ENCODE measurements around the gene CDC37L1.

Gene CDC37L1

GRCh38 chr9:4700091-4700490 is 20.7 kb downstream of the CDC37L1 start:
- H3K4me3 ChIP-seq (ENCODE audit: low read depth, low read length) = no peak overlapping the region
- no peak for TF ChIP-seq CTCF (IDR thresholded peaks at IDR 0.05; ENCODE audit: insufficient read depth, low read length, missing control alignments)
- CTCF ChIA-PET = no interaction called here
- POLR2A ChIA-PET = no interaction called here
- no peak for DNase-seq (ENCODE audit: low read depth, low spot score)

DNA sequence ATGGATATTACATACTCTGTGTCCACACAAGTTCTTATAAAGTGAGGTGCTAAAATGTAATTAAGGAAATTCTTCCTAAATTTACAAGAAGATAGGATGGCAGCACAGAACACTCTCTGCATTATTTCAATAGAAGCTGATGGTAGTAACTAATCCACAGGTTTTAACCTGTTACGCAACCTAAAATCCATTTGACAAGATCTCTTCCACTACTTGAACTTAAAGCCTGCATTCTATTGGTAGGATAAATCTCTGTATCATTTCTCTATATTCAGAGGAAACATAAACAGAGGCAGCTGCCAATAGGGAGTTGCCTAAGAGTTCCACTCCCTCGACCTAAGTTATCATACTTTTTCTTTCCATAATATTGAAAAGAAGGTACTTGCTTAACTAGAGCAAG is 21.6 kb downstream of the CDC37L1 start:
- no peak for DNase-seq (ENCODE audit: low read depth, low spot score)
- no peak overlapping the region for H3K4me3 ChIP-seq (ENCODE audit: low read depth, low read length)
- CTCF ChIA-PET = no interaction called here
- TF ChIP-seq CTCF (IDR thresholded peaks at IDR 0.05; ENCODE audit: insufficient read depth, low read length, missing control alignments) = no peak
- POLR2A ChIA-PET = no interaction called here

GRCh38 chr9:4701526-4701925 is 22.2 kb downstream of the CDC37L1 start:
- no peak for DNase-seq (ENCODE audit: low read depth, low spot score)
- no peak overlapping the region for H3K4me3 ChIP-seq (ENCODE audit: low read depth, low read length)
- no peak for TF ChIP-seq CTCF (IDR thresholded peaks at IDR 0.05; ENCODE audit: insufficient read depth, low read length, missing control alignments)
- POLR2A ChIA-PET = no interaction called here
- CTCF ChIA-PET = interaction anchor here (0.7 kb wide), 1 partner anchor 53 kb away, joined by 3 read pairs; no protein-coding TSS in a partner anchor

GRCh38 chr9:4704129-4704528 is 24.8 kb downstream of the CDC37L1 start:
- POLR2A ChIA-PET = no interaction called here
- CTCF ChIA-PET = no interaction called here

GRCh38 chr9:4706021-4706420 is 26.7 kb downstream of the CDC37L1 start:
- CTCF ChIA-PET = no interaction called here
- POLR2A ChIA-PET = no interaction called here
- no peak overlapping the region for H3K4me3 ChIP-seq (ENCODE audit: low read depth, low read length)
- DNase-seq (ENCODE audit: low read depth, low spot score) = no peak
- no peak for TF ChIP-seq CTCF (IDR thresholded peaks at IDR 0.05; ENCODE audit: insufficient read depth, low read length, missing control alignments)

More at GRCh38 chr9:4704129-4704528, 24.8 kb downstream of the CDC37L1 start:
- DNase-seq (ENCODE audit: low read depth, low spot score) = no peak
- H3K4me3 ChIP-seq (ENCODE audit: low read depth, low read length) = no peak overlapping the region
- no peak for TF ChIP-seq CTCF (IDR thresholded peaks at IDR 0.05; ENCODE audit: insufficient read depth, low read length, missing control alignments)

DNA sequence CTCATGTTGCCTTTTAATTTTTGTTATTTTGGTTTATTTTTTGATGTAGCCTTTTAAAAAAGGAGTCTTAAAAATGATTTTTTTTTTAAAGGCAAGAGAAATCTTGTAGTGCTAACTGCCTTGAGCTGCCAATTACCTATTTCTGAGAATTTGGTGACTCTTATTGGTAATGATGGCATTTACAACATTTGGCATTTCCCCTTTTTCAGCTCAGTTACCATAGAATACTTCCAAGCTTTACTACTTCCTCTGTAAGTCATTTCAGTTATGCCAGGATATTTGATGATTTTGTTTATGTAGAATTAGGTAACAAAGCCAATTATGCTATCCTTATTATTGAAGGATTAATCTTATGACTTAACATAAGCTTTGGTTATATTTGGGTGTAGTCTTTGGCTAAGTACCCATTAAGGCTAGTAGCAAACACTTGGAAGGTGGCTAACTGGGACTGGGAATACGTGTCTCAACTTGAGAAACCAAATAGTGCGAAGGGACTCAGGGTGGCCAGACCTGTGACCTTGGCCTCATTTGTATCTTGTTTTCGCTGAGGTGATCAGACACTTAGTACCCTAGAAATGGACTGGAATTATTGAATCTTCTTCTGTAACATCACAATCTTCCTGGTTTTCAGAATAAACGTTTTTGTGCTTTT is 27.7 kb downstream of the CDC37L1 start:
- no peak overlapping the region for H3K4me3 ChIP-seq (ENCODE audit: low read depth, low read length)
- ChIA-PET POLR2A (no interaction called here), CTCF (interaction anchor here (1.3 kb wide), 1 partner anchor 324 kb away, joined by 5 read pairs; no protein-coding TSS in a partner anchor)
- DNase-seq (ENCODE audit: low read depth, low spot score) = no peak
- no peak for TF ChIP-seq CTCF (IDR thresholded peaks at IDR 0.05; ENCODE audit: insufficient read depth, low read length, missing control alignments)

All from AG04449 (cell line).